H1 (cell line): ENCODE results near the gene TOMM40L. TPM values are rescaled to one million over a fixed set of nuclear protein-coding genes. Genes with fewer than 3 reads are reported as not detected.

ENCODE experiments used
- KDM1A ChIP-seq: fragments of 200-600, 300-600 bp; sonication (generic); IDR thresholded peaks from 2 replicates; pipeline ENCODE4 v1.7.1; 2016; ENCODE audit warnings: mild to moderate bottlenecking, low read length, borderline replicate concordance
- polyA plus RNA-seq, 7 experiments: library from polyadenylated mRNA; depleted of rRNA in 3 of 7; stranded (reverse) in 5 of 7; unstranded in 2 of 7; fragments of >200 nt in 5 of 7; fragments of 200-250 nt in 2 of 7; gene quantifications; 1 replicate in 5 of 7; 2 replicates in 1 of 7; 4 replicates in 1 of 7; pipeline versions ENCODE4 v1.2.1 to v1.2.3, GENCODE V29; 2011 to 2013; ENCODE audit warnings: missing spikeins in 2 of 7, mixed read lengths in 2 of 7
- total RNA-seq: library from RNA; stranded (reverse); fragmentation: NEBNext Ultra II Directional; extraction: Animal tissue kit (Norgen Biotek cat#: 25700); gene quantifications from 2 replicates; pipeline ENCODE4 v1.2.1, GENCODE V29; 2021

TOMM40L gene
- total and polyA plus RNA-seq, 2 of the 8 experiments (the other 6 are each of a cell fraction or from before 2014, with no cell fraction given): 11.4 to 15.0 TPM

DNA sequence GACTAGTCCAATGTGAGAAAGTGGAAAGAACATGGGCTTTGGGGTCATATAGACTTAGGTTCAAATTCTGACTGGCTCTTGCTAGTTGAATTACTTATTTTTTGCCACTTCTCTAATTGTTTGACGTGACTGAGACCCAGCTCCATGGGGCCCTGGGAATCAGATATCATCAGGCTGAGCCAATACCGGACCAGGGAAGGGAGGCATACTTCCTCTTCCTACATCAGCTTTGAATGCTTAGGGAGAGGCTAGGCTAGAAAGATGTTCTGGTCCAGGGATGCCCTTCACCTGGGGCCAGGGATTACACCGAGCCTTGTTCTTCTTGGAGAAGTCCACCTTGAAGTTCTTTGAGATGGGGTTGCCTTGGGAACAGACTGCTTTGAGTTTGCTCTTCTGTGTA is 15.8 kb downstream of the TOMM40L start (continued):
- TF ChIP-seq KDM1A: no peak
